Stimulated activated CD8-positive, alpha-beta memory T cell treated with anti-CD3 and anti-CD28 coated beads, Interleukin-12 subunit alpha, Interleukin-12 subunit beta, amount 100 ng/mL, for 1 hour (primary cell): Measurements from ENCODE around the gene CAPZB.
"Not testable (repeated sequence)": the region's sequence is repeated elsewhere in the genome, so short reads cannot be mapped to it uniquely, and the experiment has no call there.

Experiments used
- DNase-seq: peaks from one replicate; pipeline ENCODE4 v3.0.0-alpha.2; 2020; ENCODE audit warnings: low read depth

The CAPZB gene

DNA sequence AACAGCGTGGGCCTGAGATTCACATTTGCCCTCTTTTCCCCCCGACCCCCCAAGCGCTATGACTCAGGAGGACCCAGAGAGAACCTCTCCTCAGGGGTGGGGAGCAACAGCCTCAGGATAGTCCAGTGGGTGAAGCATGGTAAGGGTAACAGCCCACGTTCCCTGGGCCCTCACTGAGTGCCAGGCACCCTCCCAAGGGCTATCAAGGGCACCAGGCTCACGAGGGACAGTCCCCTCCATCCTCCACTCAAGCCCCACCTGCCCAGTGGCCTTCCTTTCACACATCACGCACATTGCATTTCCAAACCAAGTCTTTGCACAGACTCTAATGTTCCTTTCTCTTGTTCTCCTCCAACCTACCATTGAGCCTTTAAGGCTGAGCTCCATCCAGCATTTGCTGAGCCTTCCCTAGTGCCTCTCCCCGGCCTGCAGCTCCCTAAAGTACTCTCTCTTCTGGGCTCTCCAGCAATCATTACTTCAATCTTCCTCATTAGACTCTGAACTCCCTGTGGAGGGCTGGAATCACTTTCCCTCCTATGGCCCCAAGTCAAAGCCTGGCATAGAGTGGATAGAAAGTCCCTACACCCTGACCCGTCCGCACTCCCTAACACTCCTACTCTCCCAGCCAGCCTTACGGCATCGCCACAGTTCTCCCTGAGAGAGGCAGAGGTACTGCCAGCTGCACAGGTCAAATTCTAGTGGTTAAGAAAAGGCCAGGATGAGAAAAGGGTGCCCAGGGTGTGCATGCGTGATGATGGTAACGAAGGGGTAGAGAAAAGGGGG, 174.4 kb downstream of the CAPZB start:
- no peak for DNase-seq

DNA sequence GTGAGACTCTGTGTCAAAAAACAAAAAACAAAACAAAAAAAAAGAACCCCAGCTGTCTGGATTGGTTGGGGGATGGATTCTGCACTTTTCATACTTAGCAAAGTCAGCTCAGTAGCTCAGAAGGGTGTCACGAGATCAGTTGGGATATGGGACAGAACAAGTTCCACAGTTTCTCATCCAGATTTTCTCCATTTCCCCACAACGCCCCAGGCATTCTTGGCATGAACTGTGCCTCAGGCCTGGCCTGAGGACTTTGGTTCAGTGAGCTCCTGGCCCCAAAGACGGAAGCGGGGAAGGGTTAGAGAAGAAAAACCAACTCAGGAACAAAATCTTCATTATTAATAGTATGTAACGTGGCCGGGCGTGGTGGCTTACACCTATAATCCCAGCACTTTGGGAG, 175.3 kb downstream of the CAPZB start:
- DNase-seq, result no peak

GRCh38 chr1:19309123-19309813, 176.1 kb downstream of the CAPZB start:
- no peak for DNase-seq

GRCh38 chr1:19308509-19308907, 176.8 kb downstream of the CAPZB start:
- no peak for DNase-seq

- DNase-seq, result no peak
Observed at GRCh38 chr1:19307794-19308508, 177.4 kb downstream of the CAPZB start.

DNA sequence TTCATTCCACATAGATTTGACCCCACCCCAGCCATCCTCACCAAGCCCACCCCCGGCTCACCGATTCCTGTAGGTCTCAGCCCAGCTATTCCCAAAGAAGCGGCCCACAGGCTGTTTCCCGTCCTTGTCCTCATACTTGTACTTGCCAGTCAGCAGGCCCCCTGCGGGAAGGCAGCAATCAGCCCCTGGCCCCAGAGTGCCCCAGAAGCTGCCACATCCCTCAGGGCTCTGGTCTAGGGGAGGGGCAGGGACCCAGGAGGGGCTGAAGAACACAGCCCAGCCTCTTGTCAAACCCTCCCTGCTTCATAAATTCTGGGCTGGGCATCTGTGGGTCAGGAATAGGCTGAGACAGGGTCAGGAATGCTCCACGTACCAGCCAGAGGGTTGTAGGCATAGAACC, 178.4 kb downstream of the CAPZB start:
- DNase-seq, result no peak

DNA sequence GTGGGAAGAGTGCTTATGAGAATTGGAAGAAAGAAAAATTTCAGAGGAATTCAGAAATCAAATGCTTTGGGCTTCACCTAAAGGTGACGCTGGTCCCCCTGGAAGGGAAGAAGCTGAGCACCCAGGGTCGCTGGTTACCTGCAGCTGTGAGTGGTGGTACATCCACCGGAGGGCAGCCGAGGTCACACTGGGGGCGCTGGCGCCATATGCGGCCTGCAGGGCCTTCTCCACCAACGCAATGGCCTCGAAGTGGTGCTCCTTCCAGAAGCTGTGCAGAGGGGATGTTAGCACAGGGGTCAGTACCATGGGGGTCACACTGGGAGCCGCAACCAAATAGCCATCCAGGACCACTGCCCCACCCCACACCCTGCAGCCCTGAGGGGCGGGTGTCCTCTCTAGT, 179.5 kb downstream of the CAPZB start:
- no peak for DNase-seq

GRCh38 chr1:19304081-19304480, 181.3 kb downstream of the CAPZB start:
- not testable (repeated sequence) for DNase-seq

GRCh38 chr1:19300211-19300610, 185.1 kb downstream of the CAPZB start:
- DNase-seq, result no peak

- DNase-seq, result no peak
Observed at GRCh38 chr1:19294638-19295037, 190.7 kb downstream of the CAPZB start.

- DNase-seq, result no peak
Observed at GRCh38 chr1:19289244-19289643, 196.1 kb downstream of the CAPZB start.
